ENCODE results near the gene EPAS1. TPM values are rescaled to one million over a fixed set of nuclear protein-coding genes. Genes with fewer than 3 reads are reported as not detected.
A peak's percentile ranks its signal among the peaks of the same experiment; 100 is the strongest.

Gene EPAS1
- polyA plus RNA-seq, 1 of the 3 experiments (the other 2 are of a cell fraction) = 69.2 TPM

DNA sequence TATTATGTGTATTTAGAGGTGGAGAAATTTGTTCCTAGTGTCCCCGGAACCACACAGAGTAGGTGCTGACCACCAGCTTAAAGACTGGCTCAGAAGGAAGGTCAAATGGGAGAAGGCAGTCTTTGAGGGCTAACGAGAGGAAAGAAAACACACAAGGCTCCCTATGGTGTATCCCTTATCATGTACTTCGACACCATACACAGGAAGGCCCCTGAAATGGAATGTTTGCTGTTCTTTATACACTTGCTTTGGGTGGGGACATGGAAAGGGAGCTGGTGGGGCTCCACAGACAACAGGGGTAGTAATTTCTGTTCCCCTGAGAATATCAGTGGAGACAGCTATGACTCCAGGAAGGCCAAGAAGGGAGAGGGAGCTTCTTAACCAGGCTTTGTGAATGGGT lies 6.0 kb downstream of the EPAS1 start:
- H3K79me2 ChIP-seq (ENCODE audit: insufficient read depth) = peaks cover 100% of the 10 kb centered on the region
- no peak overlapping the region for H3K9ac ChIP-seq
- DNase-seq = no peak
- no peak overlapping the region for H3K4me2 ChIP-seq
- H2AFZ ChIP-seq (ENCODE audit: low read depth) = no peak overlapping the region
- no peak for TF ChIP-seq MEF2A (IDR thresholded peaks at IDR 0.05; ENCODE audit: borderline replicate concordance, low read depth)
- TF ChIP-seq, protein P1, sequence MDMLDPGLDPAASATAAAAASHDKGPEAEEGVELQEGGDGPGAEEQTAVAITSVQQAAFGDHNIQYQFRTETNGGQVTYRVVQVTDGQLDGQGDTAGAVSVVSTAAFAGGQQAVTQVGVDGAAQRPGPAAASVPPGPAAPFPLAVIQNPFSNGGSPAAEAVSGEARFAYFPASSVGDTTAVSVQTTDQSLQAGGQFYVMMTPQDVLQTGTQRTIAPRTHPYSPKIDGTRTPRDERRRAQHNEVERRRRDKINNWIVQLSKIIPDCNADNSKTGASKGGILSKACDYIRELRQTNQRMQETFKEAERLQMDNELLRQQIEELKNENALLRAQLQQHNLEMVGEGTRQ (IDR thresholded peaks at IDR 0.05; ENCODE audit: borderline replicate concordance, low read depth, low read length) = no peak
- TF ChIP-seq, protein P2, sequence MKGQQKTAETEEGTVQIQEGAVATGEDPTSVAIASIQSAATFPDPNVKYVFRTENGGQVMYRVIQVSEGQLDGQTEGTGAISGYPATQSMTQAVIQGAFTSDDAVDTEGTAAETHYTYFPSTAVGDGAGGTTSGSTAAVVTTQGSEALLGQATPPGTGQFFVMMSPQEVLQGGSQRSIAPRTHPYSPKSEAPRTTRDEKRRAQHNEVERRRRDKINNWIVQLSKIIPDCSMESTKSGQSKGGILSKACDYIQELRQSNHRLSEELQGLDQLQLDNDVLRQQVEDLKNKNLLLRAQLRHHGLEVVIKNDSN (IDR thresholded peaks at IDR 0.05; ENCODE audit: borderline replicate concordance, low read depth) = no peak
- TF ChIP-seq EZH2phosphoT487 (IDR thresholded peaks at IDR 0.05; ENCODE audit: borderline replicate concordance, low read depth) = no peak
- TF ChIP-seq RFX5 (IDR thresholded peaks at IDR 0.05; ENCODE audit: low read length) = no peak
- no peak for TF ChIP-seq JUND (IDR thresholded peaks at IDR 0.05)
- TF ChIP-seq, protein P3, sequence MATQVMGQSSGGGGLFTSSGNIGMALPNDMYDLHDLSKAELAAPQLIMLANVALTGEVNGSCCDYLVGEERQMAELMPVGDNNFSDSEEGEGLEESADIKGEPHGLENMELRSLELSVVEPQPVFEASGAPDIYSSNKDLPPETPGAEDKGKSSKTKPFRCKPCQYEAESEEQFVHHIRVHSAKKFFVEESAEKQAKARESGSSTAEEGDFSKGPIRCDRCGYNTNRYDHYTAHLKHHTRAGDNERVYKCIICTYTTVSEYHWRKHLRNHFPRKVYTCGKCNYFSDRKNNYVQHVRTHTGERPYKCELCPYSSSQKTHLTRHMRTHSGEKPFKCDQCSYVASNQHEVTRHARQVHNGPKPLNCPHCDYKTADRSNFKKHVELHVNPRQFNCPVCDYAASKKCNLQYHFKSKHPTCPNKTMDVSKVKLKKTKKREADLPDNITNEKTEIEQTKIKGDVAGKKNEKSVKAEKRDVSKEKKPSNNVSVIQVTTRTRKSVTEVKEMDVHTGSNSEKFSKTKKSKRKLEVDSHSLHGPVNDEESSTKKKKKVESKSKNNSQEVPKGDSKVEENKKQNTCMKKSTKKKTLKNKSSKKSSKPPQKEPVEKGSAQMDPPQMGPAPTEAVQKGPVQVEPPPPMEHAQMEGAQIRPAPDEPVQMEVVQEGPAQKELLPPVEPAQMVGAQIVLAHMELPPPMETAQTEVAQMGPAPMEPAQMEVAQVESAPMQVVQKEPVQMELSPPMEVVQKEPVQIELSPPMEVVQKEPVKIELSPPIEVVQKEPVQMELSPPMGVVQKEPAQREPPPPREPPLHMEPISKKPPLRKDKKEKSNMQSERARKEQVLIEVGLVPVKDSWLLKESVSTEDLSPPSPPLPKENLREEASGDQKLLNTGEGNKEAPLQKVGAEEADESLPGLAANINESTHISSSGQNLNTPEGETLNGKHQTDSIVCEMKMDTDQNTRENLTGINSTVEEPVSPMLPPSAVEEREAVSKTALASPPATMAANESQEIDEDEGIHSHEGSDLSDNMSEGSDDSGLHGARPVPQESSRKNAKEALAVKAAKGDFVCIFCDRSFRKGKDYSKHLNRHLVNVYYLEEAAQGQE (IDR thresholded peaks at IDR 0.05; ENCODE audit: low read depth, low read length) = no peak
- no peak for TF ChIP-seq EP300 (IDR thresholded peaks at IDR 0.05; ENCODE audit: borderline replicate concordance in 1 of 2, low read depth in 1 of 2, low read length in 1 of 2)
- TF ChIP-seq MXI1 (IDR thresholded peaks at IDR 0.05; ENCODE audit: low read depth, low read length) = no peak
- no peak overlapping the region for H3K4me3 ChIP-seq (ENCODE audit: low read depth in 2 of 2, low read length in 1 of 2)
- peaks cover 66% of the 10 kb centered on the region for H4K20me1 ChIP-seq (ENCODE audit: insufficient read depth)
- peak overlapping the region; percentile 20 to 63; a peak in 2 of 4 replicates for H3K27ac ChIP-seq (ENCODE audit: low read depth in 2 of 2, low read length in 1 of 2)
- H3K9me2 ChIP-seq = no peaks in the 10 kb centered on the region
- H3K9me3 ChIP-seq = no peaks in the 10 kb centered on the region
- H3K4me1 ChIP-seq (ENCODE audit: control insufficient read depth in 1 of 2, insufficient read depth in 2 of 2, low read depth in 1 of 2, low read length in 1 of 2) = peaks cover 18 to 67% of the 10 kb centered on the region in 2 experiments; a peak in 3 of 4 replicates
- H3F3A ChIP-seq (replicated peaks; ENCODE audit: insufficient read depth) = peaks cover 4% of the 10 kb centered on the region
- ChIA-PET POLR2A (interaction anchor here (0.6 to 2.1 kb wide), 4 partner anchors 34 to 518 kb away, joined by 3 to 11 read pairs (median 5); no protein-coding TSS in a partner anchor), CTCF (interaction anchor here (0.7 to 8.7 kb wide), 8 partner anchors 10 to 310 kb away, joined by 3 to 57 read pairs (median 4); no protein-coding TSS in a partner anchor)
- no peaks in the 10 kb centered on the region for H3K27me3 ChIP-seq (ENCODE audit: insufficient read depth)
- peaks cover 0 to 11% of the 10 kb centered on the region in 2 experiments for H3K36me3 ChIP-seq (replicated peaks in 1 of 2; ENCODE audit: control insufficient read depth in 1 of 2, insufficient read depth in 2 of 2, low read length in 1 of 2)
- WGBS (ENCODE audit: low lambda C conversion rate) = 94% methylated on average over 3 of the region's 3 CpGs

DNA sequence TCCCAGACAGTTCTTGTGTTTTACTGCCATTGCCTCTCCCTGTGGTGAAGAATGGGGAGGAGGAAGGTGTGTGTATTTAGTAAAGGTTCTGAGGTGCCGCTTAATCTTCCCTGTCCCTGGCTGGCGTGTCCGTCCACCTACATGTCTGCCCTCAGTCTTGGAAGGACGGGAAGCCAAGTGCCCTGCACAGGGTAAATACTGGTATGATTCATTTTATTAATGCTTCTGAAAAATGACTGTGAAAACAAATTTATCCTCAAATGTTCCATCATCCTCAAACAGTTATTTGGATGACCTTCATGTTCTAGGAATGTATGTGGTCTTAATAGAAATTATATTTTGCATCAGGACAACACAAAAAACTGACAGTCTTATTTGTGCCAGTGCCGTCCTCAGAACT lies 6.6 kb downstream of the EPAS1 start:
- peak overlapping the region; percentile 20 to 63; a peak in 3 of 4 replicates for H3K27ac ChIP-seq (ENCODE audit: low read depth in 2 of 2, low read length in 1 of 2)
- POLR2A ChIA-PET = interaction anchor here (2.1 kb wide), 1 partner anchor 35 kb away, joined by 11 read pairs; no protein-coding TSS in a partner anchor
- H3K9me2 ChIP-seq = no peaks in the 10 kb centered on the region
- H3K4me3 ChIP-seq (ENCODE audit: low read depth in 2 of 2, low read length in 1 of 2) = no peak overlapping the region
- CTCF ChIA-PET = interaction anchor here (0.7 to 8.7 kb wide), 5 partner anchors 16 to 62 kb away, joined by 4 to 57 read pairs (median 4); no protein-coding TSS in a partner anchor
- no peak for DNase-seq
- 89% methylated on average over 5 of the region's 5 CpGs for WGBS (ENCODE audit: low lambda C conversion rate)
- no peak overlapping the region for H2AFZ ChIP-seq (ENCODE audit: low read depth)
- no peaks in the 10 kb centered on the region for H3K27me3 ChIP-seq (ENCODE audit: insufficient read depth)
- peaks cover 4% of the 10 kb centered on the region for H3F3A ChIP-seq (replicated peaks; ENCODE audit: insufficient read depth)
- H3K79me2 ChIP-seq (ENCODE audit: insufficient read depth) = peaks cover 100% of the 10 kb centered on the region
- peaks cover 61% of the 10 kb centered on the region for H4K20me1 ChIP-seq (ENCODE audit: insufficient read depth)
- H3K4me1 ChIP-seq (ENCODE audit: control insufficient read depth in 1 of 2, insufficient read depth in 2 of 2, low read depth in 1 of 2, low read length in 1 of 2) = peaks cover 18 to 70% of the 10 kb centered on the region in 2 experiments; a peak in 3 of 4 replicates
- no peaks in the 10 kb centered on the region for H3K9me3 ChIP-seq
- no peak overlapping the region for H3K9ac ChIP-seq
- peaks cover 0 to 11% of the 10 kb centered on the region in 2 experiments for H3K36me3 ChIP-seq (replicated peaks in 1 of 2; ENCODE audit: control insufficient read depth in 1 of 2, insufficient read depth in 2 of 2, low read length in 1 of 2)
- no peak overlapping the region for H3K4me2 ChIP-seq
- no peak for TF ChIP-seq NFIC (IDR thresholded peaks at IDR 0.05; ENCODE audit: borderline replicate concordance)
- TF ChIP-seq, protein P4, sequence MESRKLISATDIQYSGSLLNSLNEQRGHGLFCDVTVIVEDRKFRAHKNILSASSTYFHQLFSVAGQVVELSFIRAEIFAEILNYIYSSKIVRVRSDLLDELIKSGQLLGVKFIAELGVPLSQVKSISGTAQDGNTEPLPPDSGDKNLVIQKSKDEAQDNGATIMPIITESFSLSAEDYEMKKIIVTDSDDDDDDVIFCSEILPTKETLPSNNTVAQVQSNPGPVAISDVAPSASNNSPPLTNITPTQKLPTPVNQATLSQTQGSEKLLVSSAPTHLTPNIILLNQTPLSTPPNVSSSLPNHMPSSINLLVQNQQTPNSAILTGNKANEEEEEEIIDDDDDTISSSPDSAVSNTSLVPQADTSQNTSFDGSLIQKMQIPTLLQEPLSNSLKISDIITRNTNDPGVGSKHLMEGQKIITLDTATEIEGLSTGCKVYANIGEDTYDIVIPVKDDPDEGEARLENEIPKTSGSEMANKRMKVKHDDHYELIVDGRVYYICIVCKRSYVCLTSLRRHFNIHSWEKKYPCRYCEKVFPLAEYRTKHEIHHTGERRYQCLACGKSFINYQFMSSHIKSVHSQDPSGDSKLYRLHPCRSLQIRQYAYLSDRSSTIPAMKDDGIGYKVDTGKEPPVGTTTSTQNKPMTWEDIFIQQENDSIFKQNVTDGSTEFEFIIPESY (IDR thresholded peaks at IDR 0.05; ENCODE audit: borderline replicate concordance, low read depth) = no peak
- TF ChIP-seq, protein P5, sequence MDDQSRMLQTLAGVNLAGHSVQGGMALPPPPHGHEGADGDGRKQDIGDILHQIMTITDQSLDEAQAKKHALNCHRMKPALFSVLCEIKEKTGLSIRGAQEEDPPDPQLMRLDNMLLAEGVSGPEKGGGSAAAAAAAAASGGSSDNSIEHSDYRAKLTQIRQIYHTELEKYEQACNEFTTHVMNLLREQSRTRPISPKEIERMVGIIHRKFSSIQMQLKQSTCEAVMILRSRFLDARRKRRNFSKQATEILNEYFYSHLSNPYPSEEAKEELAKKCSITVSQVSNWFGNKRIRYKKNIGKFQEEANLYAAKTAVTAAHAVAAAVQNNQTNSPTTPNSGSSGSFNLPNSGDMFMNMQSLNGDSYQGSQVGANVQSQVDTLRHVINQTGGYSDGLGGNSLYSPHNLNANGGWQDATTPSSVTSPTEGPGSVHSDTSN (IDR thresholded peaks at IDR 0.05) = no peak; the same call in 1 of the 2 replicates
- no peak for TF ChIP-seq RAD21 (IDR thresholded peaks at IDR 0.05; ENCODE audit: low read length)
- no peak for TF ChIP-seq MEF2A (IDR thresholded peaks at IDR 0.05; ENCODE audit: borderline replicate concordance, low read depth)
- no peak for TF ChIP-seq ELF1 (IDR thresholded peaks at IDR 0.05)
- no peak for TF ChIP-seq SMC3 (IDR thresholded peaks at IDR 0.05; ENCODE audit: low read depth, low read length)
- no peak for TF ChIP-seq TCF12 (IDR thresholded peaks at IDR 0.05)
- TF ChIP-seq, protein P6, sequence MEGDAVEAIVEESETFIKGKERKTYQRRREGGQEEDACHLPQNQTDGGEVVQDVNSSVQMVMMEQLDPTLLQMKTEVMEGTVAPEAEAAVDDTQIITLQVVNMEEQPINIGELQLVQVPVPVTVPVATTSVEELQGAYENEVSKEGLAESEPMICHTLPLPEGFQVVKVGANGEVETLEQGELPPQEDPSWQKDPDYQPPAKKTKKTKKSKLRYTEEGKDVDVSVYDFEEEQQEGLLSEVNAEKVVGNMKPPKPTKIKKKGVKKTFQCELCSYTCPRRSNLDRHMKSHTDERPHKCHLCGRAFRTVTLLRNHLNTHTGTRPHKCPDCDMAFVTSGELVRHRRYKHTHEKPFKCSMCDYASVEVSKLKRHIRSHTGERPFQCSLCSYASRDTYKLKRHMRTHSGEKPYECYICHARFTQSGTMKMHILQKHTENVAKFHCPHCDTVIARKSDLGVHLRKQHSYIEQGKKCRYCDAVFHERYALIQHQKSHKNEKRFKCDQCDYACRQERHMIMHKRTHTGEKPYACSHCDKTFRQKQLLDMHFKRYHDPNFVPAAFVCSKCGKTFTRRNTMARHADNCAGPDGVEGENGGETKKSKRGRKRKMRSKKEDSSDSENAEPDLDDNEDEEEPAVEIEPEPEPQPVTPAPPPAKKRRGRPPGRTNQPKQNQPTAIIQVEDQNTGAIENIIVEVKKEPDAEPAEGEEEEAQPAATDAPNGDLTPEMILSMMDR (IDR thresholded peaks at IDR 0.05) = no peak
